HG02763 (cell line): ENCODE measurements around the gene IRF2BPL.
A peak's percentile ranks its signal among the peaks of the same experiment; 100 is the strongest.

Source experiments
- ATAC-seq: cut with Tn5 transposase; IDR thresholded peaks from one replicate; pipeline ENCODE4 v1.9.1; 2021; ENCODE audit warnings: mild to moderate bottlenecking, moderate library complexity; ENCODE audit not compliant: unreplicated experiment

IRF2BPL gene

GRCh38 chr14:77055306-77055705, 26.8 kb upstream of the IRF2BPL start:
- ATAC-seq, result no peak

GRCh38 chr14:77053046-77053841, 24.7 kb upstream of the IRF2BPL start:
- no peak for ATAC-seq

- ATAC-seq, result no peak
These were observed 24.0 kb upstream of the IRF2BPL start for GRCh38 chr14:77052281-77053044.

GRCh38 chr14:77051116-77051515, 22.6 kb upstream of the IRF2BPL start:
- ATAC-seq, result no peak

- ATAC-seq, result no peak
These were observed 18.2 kb upstream of the IRF2BPL start for GRCh38 chr14:77046721-77047120.

- ATAC-seq, result no peak
These were observed 17.0 kb upstream of the IRF2BPL start for GRCh38 chr14:77045238-77046162.

GRCh38 chr14:77044783-77045237, 16.3 kb upstream of the IRF2BPL start:
- no peak for ATAC-seq

- ATAC-seq, result no peak
These were observed 15.5 kb upstream of the IRF2BPL start for GRCh38 chr14:77043984-77044485.

- no peak for ATAC-seq
These were observed 14.9 kb upstream of the IRF2BPL start for GRCh38 chr14:77043177-77043983.

- no peak for ATAC-seq
These were observed 13.5 kb upstream of the IRF2BPL start for GRCh38 chr14:77041881-77042545.

- no peak for ATAC-seq
These were observed 12.5 kb upstream of the IRF2BPL start for GRCh38 chr14:77040741-77041653.

- peak; percentile 66 for ATAC-seq
These were observed 11.7 kb upstream of the IRF2BPL start for GRCh38 chr14:77040059-77040740.

GRCh38 chr14:77039285-77040058, 11.0 kb upstream of the IRF2BPL start:
- no peak for ATAC-seq

- ATAC-seq, result no peak
These were observed 9.5 kb upstream of the IRF2BPL start for GRCh38 chr14:77037938-77038568.

GRCh38 chr14:77037215-77037937, 8.9 kb upstream of the IRF2BPL start:
- no peak for ATAC-seq
